Activated T-helper 1 cell treated with anti-CD3 and anti-CD28 coated beads, Interleukin-12 subunit alpha, Interleukin-12 subunit beta, Interleukin-2, Interleukin-4 antibody, amounts not matched to agents 30 ng/mL and 10 ng/mL and 1 ng/mL, durations not matched to agents 14 hours and 24 hours and 36 hours (primary cell): Measurements from ENCODE around the gene CMTM8. TPM values are rescaled to one million over a fixed set of nuclear protein-coding genes. Genes with fewer than 3 reads are reported as not detected.

Source experiments
- DNase-seq: peaks from one replicate; pipeline ENCODE4 v3.0.0; 2021; ENCODE audit warnings: low spot score
- H3K27ac Mint-ChIP-seq: one replicate; pipeline ENCODE4 v1.8.0; 2021; ENCODE audit warnings: mild to moderate bottlenecking, mixed read lengths
- H3K27me3 Mint-ChIP-seq: one replicate; pipeline ENCODE4 v1.8.0; 2022; ENCODE audit warnings: mild to moderate bottlenecking, moderate library complexity, mixed read lengths; ENCODE audit not compliant: insufficient read depth
- H3K36me3 Mint-ChIP-seq: one replicate; pipeline ENCODE4 v1.8.0; 2021; ENCODE audit warnings: low read depth, mixed read lengths
- H3K4me1 Mint-ChIP-seq: one replicate; pipeline ENCODE4 v1.8.0; 2021; ENCODE audit warnings: low read depth, mixed read lengths
- H3K4me3 Mint-ChIP-seq: one replicate; pipeline ENCODE4 v1.8.0; 2021; ENCODE audit warnings: mild to moderate bottlenecking, moderate library complexity, mixed read lengths
- H3K9me3 Mint-ChIP-seq: one replicate; pipeline ENCODE4 v1.8.0; 2021; ENCODE audit warnings: mixed read lengths
- intact Hi-C: fragments of 100-400 bp; cut with micrococcal nuclease; formaldehyde crosslinking; loops from one replicate; pipeline ENCODE4 v1.15.1; 2024
- total RNA-seq: library from RNA; stranded (reverse); gene quantifications from 2 replicates; pipeline ENCODE4 v1.2.3, GENCODE V29; 2022

The CMTM8 gene
- total RNA-seq, 1 donor from 2014 or later: 5.7 TPM

GRCh38 chr3:32391643-32392535 lies 153.4 kb downstream of the CMTM8 start, which contains the start of gene CMTM7:
CMTM7 (plus strand) TSS chr3:32391853; CDS start chr3:32391907, 54 bp downstream.
- H3K4me1 Mint-ChIP-seq: peaks cover 61% of the 10 kb centered on the region
- H3K27ac Mint-ChIP-seq: peak within 1 kb of the TSS; percentile 98
- H3K27me3 Mint-ChIP-seq: no peaks in the 10 kb centered on the region
- H3K36me3 Mint-ChIP-seq: peaks cover 19% of the 10 kb centered on the region
- intact Hi-C loops: loop anchor here (1.0 to 5.0 kb wide), 8 partner anchors 9 to 293 kb away; partner anchors contain the start of genes CMTM6, CMTM8, CNOT10 and DYNC1LI1
- DNase-seq: peak; percentile 66
- peak within 1 kb of the TSS; percentile 98 for H3K4me3 Mint-ChIP-seq
- no peaks in the 10 kb centered on the region for H3K9me3 Mint-ChIP-seq

GRCh38 chr3:32392536-32393302 lies 154.2 kb downstream of the CMTM8 start:
- intact Hi-C loops: loop anchor here (1.0 to 5.0 kb wide), 7 partner anchors 9 to 292 kb away; partner anchors contain the start of genes CMTM6, CMTM8, CNOT10 and DYNC1LI1
- Mint-ChIP-seq H3K4me3 (peak overlapping the region; percentile 98), H3K9me3 (no peaks in the 10 kb centered on the region), H3K27ac (peak overlapping the region; percentile 98), H3K36me3 (peaks cover 19% of the 10 kb centered on the region), H3K27me3 (no peaks in the 10 kb centered on the region), H3K4me1 (peaks cover 65% of the 10 kb centered on the region)
- DNase-seq: no peak

- Mint-ChIP-seq H3K4me1 (peaks cover 78% of the 10 kb centered on the region), H3K4me3 (peak overlapping the region; percentile 6), H3K27ac (peak overlapping the region; percentile 89), H3K36me3 (peaks cover 19% of the 10 kb centered on the region), H3K27me3 (no peaks in the 10 kb centered on the region), H3K9me3 (no peaks in the 10 kb centered on the region)
- DNase-seq: no peak
- intact Hi-C loops: no loop called here
Measured at GRCh38 chr3:32395496-32395895, 157.0 kb downstream of the CMTM8 start.

- Mint-ChIP-seq H3K4me1 (peaks cover 81% of the 10 kb centered on the region), H3K27ac (no peak overlapping the region), H3K9me3 (no peaks in the 10 kb centered on the region), H3K4me3 (no peak overlapping the region), H3K27me3 (no peaks in the 10 kb centered on the region), H3K36me3 (peaks cover 17% of the 10 kb centered on the region)
- DNase-seq: no peak
- intact Hi-C loops: loop anchor here (2.0 kb wide), 1 partner anchor 21 kb away; no protein-coding TSS in a partner anchor
Measured at GRCh38 chr3:32397941-32398340, 159.5 kb downstream of the CMTM8 start.

- Mint-ChIP-seq H3K4me1 (peaks cover 81% of the 10 kb centered on the region), H3K27ac (peak overlapping the region; percentile 82), H3K9me3 (no peaks in the 10 kb centered on the region), H3K36me3 (peaks cover 17% of the 10 kb centered on the region), H3K4me3 (no peak overlapping the region), H3K27me3 (no peaks in the 10 kb centered on the region)
- DNase-seq: no peak
- intact Hi-C loops: loop anchor here (2.0 kb wide), 1 partner anchor 20 kb away; no protein-coding TSS in a partner anchor
Measured at GRCh38 chr3:32398531-32398930, 160.1 kb downstream of the CMTM8 start.

GRCh38 chr3:32399030-32399620 lies 160.6 kb downstream of the CMTM8 start:
- DNase-seq: peak; percentile 32
- peak overlapping the region; percentile 82 for H3K27ac Mint-ChIP-seq
- peaks cover 80% of the 10 kb centered on the region for H3K4me1 Mint-ChIP-seq

GRCh38 chr3:32401126-32401525 lies 162.6 kb downstream of the CMTM8 start:
- intact Hi-C loops: loop anchor here (1.0 to 2.0 kb wide), 2 partner anchors 9 to 60 kb away; no protein-coding TSS in a partner anchor
- DNase-seq: no peak
- H3K4me1 Mint-ChIP-seq: peaks cover 80% of the 10 kb centered on the region
- H3K9me3 Mint-ChIP-seq: no peaks in the 10 kb centered on the region
- no peaks in the 10 kb centered on the region for H3K27me3 Mint-ChIP-seq
- peak overlapping the region; percentile 92 for H3K4me3 Mint-ChIP-seq
- H3K27ac Mint-ChIP-seq: peak overlapping the region; percentile 81
- H3K36me3 Mint-ChIP-seq: peaks cover 21% of the 10 kb centered on the region

More at GRCh38 chr3:32399030-32399620, 160.6 kb downstream of the CMTM8 start:
- intact Hi-C loops: loop anchor here (1.0 to 2.0 kb wide), 5 partner anchors 20 to 222 kb away; no protein-coding TSS in a partner anchor
- Mint-ChIP-seq H3K4me3 (no peak overlapping the region), H3K9me3 (no peaks in the 10 kb centered on the region), H3K27me3 (no peaks in the 10 kb centered on the region), H3K36me3 (peaks cover 18% of the 10 kb centered on the region)

- intact Hi-C loops: loop anchor here (1.0 to 2.0 kb wide), 3 partner anchors 9 to 59 kb away; no protein-coding TSS in a partner anchor
- Mint-ChIP-seq H3K36me3 (peaks cover 21% of the 10 kb centered on the region), H3K4me1 (peaks cover 81% of the 10 kb centered on the region), H3K9me3 (no peaks in the 10 kb centered on the region), H3K27me3 (no peaks in the 10 kb centered on the region), H3K4me3 (peak overlapping the region; percentile 92), H3K27ac (peak overlapping the region; percentile 98)
- peak; percentile 58 for DNase-seq
Measured at GRCh38 chr3:32401556-32402081, 163.1 kb downstream of the CMTM8 start.

- Mint-ChIP-seq H3K27ac (peak overlapping the region; percentile 16), H3K4me3 (no peak overlapping the region), H3K36me3 (peaks cover 32% of the 10 kb centered on the region), H3K4me1 (peaks cover 84% of the 10 kb centered on the region), H3K27me3 (no peaks in the 10 kb centered on the region), H3K9me3 (no peaks in the 10 kb centered on the region)
- intact Hi-C loops: no loop called here
- no peak for DNase-seq
Measured at GRCh38 chr3:32403663-32404062, 165.2 kb downstream of the CMTM8 start.

GRCh38 chr3:32404714-32405113 lies 166.2 kb downstream of the CMTM8 start:
- H3K4me3 Mint-ChIP-seq: no peak overlapping the region
- no peaks in the 10 kb centered on the region for H3K9me3 Mint-ChIP-seq
- intact Hi-C loops: no loop called here
- no peaks in the 10 kb centered on the region for H3K27me3 Mint-ChIP-seq
- H3K27ac Mint-ChIP-seq: peak overlapping the region; percentile 58
- peaks cover 32% of the 10 kb centered on the region for H3K36me3 Mint-ChIP-seq
- no peak for DNase-seq
- peaks cover 81% of the 10 kb centered on the region for H3K4me1 Mint-ChIP-seq

GRCh38 chr3:32405155-32405554 lies 166.7 kb downstream of the CMTM8 start:
- no peak overlapping the region for H3K27ac Mint-ChIP-seq
- H3K4me3 Mint-ChIP-seq: no peak overlapping the region
- H3K4me1 Mint-ChIP-seq: peaks cover 85% of the 10 kb centered on the region
- peaks cover 36% of the 10 kb centered on the region for H3K36me3 Mint-ChIP-seq
- no peak for DNase-seq
- no peaks in the 10 kb centered on the region for H3K27me3 Mint-ChIP-seq
- no peaks in the 10 kb centered on the region for H3K9me3 Mint-ChIP-seq
- intact Hi-C loops: no loop called here

- Mint-ChIP-seq H3K27ac (peak overlapping the region; percentile 19), H3K4me3 (no peak overlapping the region), H3K9me3 (no peaks in the 10 kb centered on the region), H3K36me3 (peaks cover 36% of the 10 kb centered on the region), H3K4me1 (peaks cover 86% of the 10 kb centered on the region), H3K27me3 (no peaks in the 10 kb centered on the region)
- no peak for DNase-seq
- intact Hi-C loops: no loop called here
Measured at GRCh38 chr3:32405711-32406323, 167.3 kb downstream of the CMTM8 start.
